Spleen (tissue), 7 donors: ENCODE measurements around the gene C1QL4.

ENCODE experiments used
- CTCF ChIP-seq, 11 experiments: fragments of 200-600 bp in 7 of 11; fragments of 450-650 bp in 4 of 11; sonication (generic) in 4 of 11; IDR thresholded peaks in 8 of 11; conservative IDR thresholded peaks in 3 of 11; 1 replicate in 7 of 11; 2 replicates in 4 of 11; pipeline versions ENCODE4 v1.4.0 to v1.8.0; 2016 to 2021; ENCODE audit warnings: antibody characterized with exemption in 11 of 11, inconsistent platforms in 4 of 11, mild to moderate bottlenecking in 1 of 11
- POLR2A ChIP-seq, 3 donors: fragments of 450-650 bp; IDR thresholded peaks; one replicate each; pipeline ENCODE4 v1.5.1; 2017; ENCODE audit warnings: antibody characterized with exemption in 3 of 3, mild to moderate bottlenecking in 1 of 3
- donor health status: DM: no; HTN: no; CAD: no; lungs with moderate emphysema.
- donor health status: DM: no; HTN: no; CAD: no.
- donor health status: DM: no; HTN: no; CAD: no.

GRCh38 chr12:49328816-49329215 is 8.2 kb downstream of the C1QL4 start:
- TF ChIP-seq CTCF (IDR thresholded peaks at IDR 0.05 in 8 of 11, conservative IDR thresholded peaks at IDR 0.05 in 3 of 11) (no peak), POLR2A (IDR thresholded peaks at IDR 0.05) (no peak)
